Right lobe of liver (tissue), 6 donors: Measurements from ENCODE around the gene ACTL8. TPM values are rescaled to one million over a fixed set of nuclear protein-coding genes. Genes with fewer than 3 reads are reported as not detected.

Experiments used
- ATAC-seq, 4 donors: fragments of 200-7000 bp; cut with Tn5 transposase; one replicate each; pipeline ENCODE4 v1.9.1; 2020; ENCODE audit warnings: mild to moderate bottlenecking in 4 of 4, moderate library complexity in 4 of 4
- DNase-seq, 3 donors: peaks; one replicate each; pipeline ENCODE4 v3.0.0-alpha.2; 2020
- H3K27ac ChIP-seq, 3 donors: fragments of 200-600 bp; one replicate each; pipeline ENCODE4 v1.8.0; 2022
- H3K27me3 ChIP-seq, 2 donors: fragments of 200-600 bp; one replicate each; pipeline ENCODE4 v1.8.0; 2022
- H3K36me3 ChIP-seq, 4 donors: fragments of 200-600 bp; sonication (generic) in 1 of 4; one replicate each; pipeline versions ENCODE4 v1.5.1 to v1.8.0; 2017 to 2022; ENCODE audit warnings: control low read depth in 1 of 4
- H3K4me1 ChIP-seq, 4 donors: fragments of 200-600 bp; sonication (generic) in 1 of 4; one replicate each; pipeline versions ENCODE4 v1.5.1 to v1.8.0; 2017 to 2022; ENCODE audit warnings: control low read depth in 1 of 4
- H3K4me3 ChIP-seq, 3 donors: fragments of 200-600 bp; one replicate each; pipeline ENCODE4 v1.8.0; 2022
- H3K9me3 ChIP-seq, 4 donors: fragments of 200-600 bp; sonication (generic) in 1 of 4; one replicate each; pipeline versions ENCODE4 v1.5.1 to v1.8.0; 2017 to 2022; ENCODE audit warnings: control low read depth in 1 of 4
- CTCF ChIP-seq, 4 donors: fragments of 200-600 bp in 3 of 4; fragments of 450-650 bp in 1 of 4; IDR thresholded peaks; one replicate each; pipeline versions ENCODE4 v1.5.1 to v1.8.0; 2016 to 2022; ENCODE audit warnings: antibody characterized with exemption in 4 of 4, mild to moderate bottlenecking in 2 of 4
- POLR2A ChIP-seq: fragments of 450-650 bp; IDR thresholded peaks from one replicate; pipeline ENCODE4 v1.6.1; 2017; ENCODE audit warnings: antibody characterized with exemption, mild to moderate bottlenecking
- WGBS: methylation state at CpG from one replicate; pipeline ENCODE4 v1.1.6; 2018; ENCODE audit warnings: low coverage, low lambda C conversion rate; ENCODE audit not compliant: insufficient coverage; ENCODE audit errors: missing lambda C conversion rate; 5-methylcytosine and 5-hydroxymethylcytosine counted together
- intact Hi-C, 2 donors: fragments of 100-400 bp; cut with DNase I; formaldehyde crosslinking; loops; one replicate each; pipeline versions ENCODE4 v1.11.2 to v1.14.1; 2022
- total RNA-seq, 6 experiments: library from RNA; depleted of rRNA in 2 of 6; stranded (reverse); fragments of >200 nt in 2 of 6; fragmentation: NEBNext Ultra II Directional in 3 of 6; extraction: Animal tissue kit (Norgen Biotek cat#: 25700) in 3 of 6; gene quantifications; one replicate each; pipeline versions ENCODE4 v1.1.0 to v1.2.4, GENCODE V29; 2016 to 2023
- donor health status: DM: no; HTN: yes; CAD: no.
- donor health status: DM: no; HTN: no; CAD: no.
- donor health status: DM: no; HTN: no; CAD: no.
- donor health status: DM: no; HTN: yes; CAD: no.
- donor health status: DM: no; HTN: yes; CAD: no.

ACTL8 gene
- total RNA-seq, 6 experiments from 2014 or later = not detected

- intact Hi-C loops = no loop called here
- no peak overlapping the region for H3K4me3 ChIP-seq
- H3K9me3 ChIP-seq = no peaks in the 10 kb centered on the region
- no peaks in the 10 kb centered on the region for H3K36me3 ChIP-seq
- TF ChIP-seq POLR2A (no peak), CTCF (IDR thresholded peaks at IDR 0.05) (no peak)
- peak in 1 of 4 donors; percentile 88 for ATAC-seq
- H3K4me1 ChIP-seq = no peaks in the 10 kb centered on the region
- H3K27ac ChIP-seq = no peak overlapping the region
- peak in 1 of 3 donors; percentile 45 for DNase-seq
- 64% methylated on average over 7 of the region's 9 CpGs for WGBS
- H3K27me3 ChIP-seq = no peaks in the 10 kb centered on the region
Observed at GRCh38 chr1:17865912-17866739, 111.0 kb downstream of the ACTL8 start.

- DNase-seq (no peak), ATAC-seq (no peak)
- Histone ChIP-seq H3K27me3 (no peaks in the 10 kb centered on the region), H3K4me3 (no peak overlapping the region), H3K9me3 (no peaks in the 10 kb centered on the region), H3K36me3 (no peaks in the 10 kb centered on the region), H3K27ac (no peak overlapping the region), H3K4me1 (no peaks in the 10 kb centered on the region)
- TF ChIP-seq POLR2A = no peak
- TF ChIP-seq CTCF (IDR thresholded peaks at IDR 0.05) = no peak
- 28% methylated on average over 3 of the region's 3 CpGs for WGBS
- intact Hi-C loops = no loop called here
Observed at GRCh38 chr1:17866740-17867029, 111.6 kb downstream of the ACTL8 start.

GRCh38 chr1:17867470-17867869, 112.3 kb downstream of the ACTL8 start:
- DNase-seq (no peak), ATAC-seq (no peak)
- no peak for TF ChIP-seq POLR2A
- no peak for TF ChIP-seq CTCF (IDR thresholded peaks at IDR 0.05)
- no peak overlapping the region for H3K4me3 ChIP-seq
- no peaks in the 10 kb centered on the region for H3K27me3 ChIP-seq
- intact Hi-C loops = no loop called here
- no peak overlapping the region for H3K27ac ChIP-seq
- H3K4me1 ChIP-seq = no peaks in the 10 kb centered on the region
- 84% methylated on average over 4 of the region's 8 CpGs for WGBS
- no peaks in the 10 kb centered on the region for H3K9me3 ChIP-seq
- H3K36me3 ChIP-seq = no peaks in the 10 kb centered on the region

- Histone ChIP-seq H3K36me3 (no peaks in the 10 kb centered on the region), H3K27me3 (no peaks in the 10 kb centered on the region), H3K4me3 (no peak overlapping the region), H3K9me3 (no peaks in the 10 kb centered on the region), H3K4me1 (no peaks in the 10 kb centered on the region), H3K27ac (no peak overlapping the region)
- ATAC-seq (no peak), DNase-seq (no peak)
- intact Hi-C loops = no loop called here
- WGBS = 40% methylated on average over 2 of the region's 3 CpGs
- TF ChIP-seq POLR2A = no peak
- no peak for TF ChIP-seq CTCF (IDR thresholded peaks at IDR 0.05)
Observed at GRCh38 chr1:17869815-17870214, 114.7 kb downstream of the ACTL8 start.
